K562 (cell line): ENCODE data around the gene KIAA0513. TPM values are rescaled to one million over a fixed set of nuclear protein-coding genes. Genes with fewer than 3 reads are reported as not detected.
A peak's percentile ranks its signal among the peaks of the same experiment; 100 is the strongest.

Experiments
- ATAC-seq: fragments of 200-7000 bp; cut with Tn5 transposase; 3 replicates; pipeline ENCODE4 v1.9.1; 2020; ENCODE audit warnings: moderate library complexity
- BruUV-seq: library from RNA; stranded (reverse); fragments of 400-500 nt; replicated peaks from 2 replicates; lab custom pipeline; 2021; lab: Mats Ljungman, UMichigan
- CTCF ChIA-PET: fragments of 300-600 bp; formaldehyde crosslinking; extraction: SDS; loops from one replicate; lab custom pipeline; 2021; ENCODE audit warnings: low intra/inter-chr PET ratio; lab: Yijun Ruan, JAX
- POLR2A ChIA-PET: fragments of 300-600, 350-650 bp; sonication (Branson Sonifier 250); formaldehyde crosslinking; extraction: SDS; loops from one replicate; lab custom pipeline; 2021; ENCODE audit warnings: antibody characterized with exemption, inconsistent platforms; lab: Yijun Ruan, JAX
- DNase-seq, 4 experiments: peaks; one replicate each; pipeline versions ENCODE4 v3.0.0 to v3.0.0-alpha.2; 2011 to 2018; ENCODE audit warnings: low spot score in 3 of 4, mixed read lengths in 3 of 4; ENCODE audit errors: extremely low read depth in 1 of 4
- FAIRE-seq: peaks from 2 replicates; lab custom pipeline; 2011; peaks lifted over from hg19 to GRCh38; lab: Jason Lieb, UNC
- H2AFZ ChIP-seq: 2 replicates; pipeline ENCODE4 v1.6.0; 2011; ENCODE audit warnings: low read depth, low read length, control low read depth, inconsistent platforms
- H3K27ac ChIP-seq: fragments of 200-600 bp; 3 replicates; pipeline ENCODE4 v1.8.0; 2011; ENCODE audit warnings: low read depth, mild to moderate bottlenecking, control low read depth, inconsistent platforms, low read length, moderate library complexity, mixed read lengths; ENCODE audit errors: extremely low read depth
- H3K27me3 ChIP-seq, 2 experiments: fragments of 300-600 bp in 1 of 2; 2 replicates in 1 of 2; 3 replicates in 1 of 2; pipeline versions ENCODE4 v1.6.0 to v1.8.0; 2011; ENCODE audit warnings: inconsistent platforms in 2 of 2, low read length in 2 of 2, mild to moderate bottlenecking in 1 of 2, mixed read lengths in 1 of 2, moderate library complexity in 1 of 2; ENCODE audit not compliant: control insufficient read depth in 2 of 2, insufficient read depth in 2 of 2
- H3K36me3 ChIP-seq: fragments of 300-600 bp; 3 replicates; pipeline ENCODE4 v1.8.0; 2011; ENCODE audit warnings: mild to moderate bottlenecking, low read length, inconsistent platforms; ENCODE audit not compliant: control insufficient read depth, insufficient read depth
- H3K4me1 ChIP-seq, 2 experiments: fragments of 200-600 bp in 1 of 2; replicated peaks in 1 of 2; 2 replicates in 1 of 2; 3 replicates in 1 of 2; pipeline versions ENCODE4 v1.5.1 to v1.8.0; 2011; ENCODE audit warnings: inconsistent platforms in 2 of 2, low read length in 2 of 2, mild to moderate bottlenecking in 1 of 2, mixed read lengths in 1 of 2, moderate library complexity in 1 of 2; ENCODE audit not compliant: control insufficient read depth in 2 of 2, insufficient read depth in 2 of 2
- H3K4me2 ChIP-seq: 2 replicates; pipeline ENCODE4 v1.6.1; 2011; ENCODE audit warnings: low read length, control low read depth, inconsistent platforms, mixed read lengths; ENCODE audit not compliant: insufficient read depth
- H3K4me3 ChIP-seq: fragments of 200-600 bp; sonication (generic), shearing (Covaris generic); 2 replicates; pipeline ENCODE4 v1.5.1; 2016; ENCODE audit warnings: control low read depth, inconsistent platforms
- H3K79me2 ChIP-seq: fragments of 200-600 bp; 3 replicates; pipeline ENCODE4 v1.8.0; 2011; ENCODE audit warnings: low read length, inconsistent platforms; ENCODE audit not compliant: control insufficient read depth, insufficient read depth
- H3K9ac ChIP-seq, 2 experiments: 2 replicates each; pipeline versions ENCODE4 v1.6.0 to v1.6.1; 2011; ENCODE audit warnings: low read depth in 2 of 2, low read length in 2 of 2, control low read depth in 1 of 2, inconsistent platforms in 1 of 2, mild to moderate bottlenecking in 1 of 2, mixed read lengths in 1 of 2; ENCODE audit not compliant: insufficient read depth in 1 of 2
- H3K9me1 ChIP-seq: one replicate; pipeline ENCODE4 v1.6.0; 2011; ENCODE audit warnings: inconsistent platforms, mild to moderate bottlenecking, low read length, moderate library complexity; ENCODE audit not compliant: control insufficient read depth, insufficient read depth
- H3K9me3 ChIP-seq: replicated peaks from 2 replicates; pipeline ENCODE4 v1.5.1; 2011; ENCODE audit warnings: low read depth, low read length, inconsistent platforms; ENCODE audit not compliant: control insufficient read depth, insufficient read depth
- H4K20me1 ChIP-seq: replicated peaks from 2 replicates; pipeline ENCODE4 v1.6.1; 2011; ENCODE audit warnings: low read length, inconsistent platforms, mixed read lengths; ENCODE audit not compliant: control insufficient read depth, insufficient read depth
- ARID2 ChIP-seq: fragments of 450-650 bp; IDR thresholded peaks from 2 replicates; pipeline ENCODE4 v1.6.1; 2017; ENCODE audit warnings: antibody characterized with exemption, mild to moderate bottlenecking
- ESRRA ChIP-seq: fragments of 450-650 bp; IDR thresholded peaks from 2 replicates; pipeline ENCODE4 v1.6.1; 2014; ENCODE audit warnings: low read depth, mild to moderate bottlenecking, moderate library complexity, borderline replicate concordance
- GABPB1 ChIP-seq: sonication (generic); formaldehyde crosslinking; IDR thresholded peaks from 2 replicates; pipeline ENCODE4 v1.8.0; 2022; ENCODE audit warnings: mild to moderate bottlenecking, missing genetic modification reagents
- GATAD2A ChIP-seq: fragments of 450-650 bp; IDR thresholded peaks from 2 replicates; pipeline ENCODE4 v1.6.1; 2017
- GTF2F1 ChIP-seq: IDR thresholded peaks from 2 replicates; pipeline ENCODE4 v1.6.1; 2011; ENCODE audit warnings: low read depth, low read length, improper control_type of control experiment
- RAD51 ChIP-seq: fragments of 450-650 bp; IDR thresholded peaks from 2 replicates; pipeline ENCODE4 v1.7.1; 2016; ENCODE audit warnings: low read depth, mild to moderate bottlenecking, borderline replicate concordance
- TAF9B ChIP-seq: fragments of 450-650 bp; IDR thresholded peaks from 2 replicates; pipeline ENCODE4 v1.6.1; 2018; ENCODE audit warnings: mild to moderate bottlenecking; ENCODE audit not compliant: partially characterized antibody
- TSC22D4 ChIP-seq: fragments of 450-650 bp; IDR thresholded peaks from 2 replicates; pipeline ENCODE4 v1.6.1; 2016; ENCODE audit warnings: missing genetic modification characterization, missing biosample characterization, control low read depth
- ZNF23 ChIP-seq: fragments of 250-450 bp; sonication (Bioruptor Pico); IDR thresholded peaks from 2 replicates; pipeline ENCODE4 v1.4.0; 2020; ENCODE audit warnings: mild to moderate bottlenecking
- ZNF239 ChIP-seq: fragments of 250-450 bp; sonication (Bioruptor Pico); IDR thresholded peaks from 2 replicates; pipeline ENCODE4 v1.4.0; 2020; ENCODE audit warnings: mild to moderate bottlenecking
- ZNF431 ChIP-seq: sonication (generic); formaldehyde crosslinking; IDR thresholded peaks from 2 replicates; pipeline ENCODE4 v1.8.0; 2022; ENCODE audit warnings: mild to moderate bottlenecking, missing genetic modification reagents
- ZNF551 ChIP-seq: fragments of 250-450 bp; sonication (Bioruptor Pico); IDR thresholded peaks from 2 replicates; pipeline ENCODE4 v1.5.0; 2021; ENCODE audit warnings: mild to moderate bottlenecking, moderate library complexity
- ZNF644 ChIP-seq: fragments of 200-800 bp; sonication (Bioruptor generic); IDR thresholded peaks from 2 replicates; pipeline ENCODE4 v1.6.1; 2016; ENCODE audit warnings: low read depth, missing genetic modification characterization, missing compliant biosample characterization
- ZNF778 ChIP-seq: fragments of 450-650 bp; formaldehyde crosslinking; IDR thresholded peaks from 2 replicates; pipeline ENCODE4 v1.4.0; 2020; ENCODE audit warnings: mild to moderate bottlenecking, moderate library complexity
- WGBS: fragments of 100-300 bp; shearing (Covaris generic); methylation state at CpG from one replicate; pipeline ENCODE4 v1.1.6; 2016; ENCODE audit warnings: low coverage, mixed read lengths; ENCODE audit not compliant: insufficient coverage; ENCODE audit errors: missing lambda C conversion rate; 5-methylcytosine and 5-hydroxymethylcytosine counted together
- in situ Hi-C: fragments of 300-500 bp; cut with MboI; formaldehyde crosslinking; loops from 4 replicates; pipeline ENCODE4 v1.15.0; 2018; ENCODE audit warnings: inconsistent platforms, mixed read lengths
- intact Hi-C: fragments of 100-400 bp; cut with micrococcal nuclease; formaldehyde crosslinking; loops from 2 replicates; pipeline ENCODE4 v1.14.2; 2022
- polyA plus RNA-seq, 8 experiments: library from polyadenylated mRNA; depleted of rRNA in 4 of 8; stranded (reverse) in 5 of 8; unstranded in 3 of 8; fragments of >200 nt; fragmentation: Nextera tagmentation in 2 of 8; fragmentation: Illumina TruSeq in 1 of 8; extraction: Ambion mirVana in 2 of 8; extraction: Trizol in 1 of 8; gene quantifications; 2 replicates each; pipeline versions ENCODE4 v1.2.1 to v1.2.3, GENCODE V29; 2011 to 2014; ENCODE audit warnings: inconsistent platforms in 1 of 8, missing spikeins in 1 of 8
- total RNA-seq, 7 experiments: library from RNA; depleted of rRNA in 6 of 7; stranded (reverse); fragments of >200 nt in 6 of 7; fragmentation: Illumina TruSeq in 2 of 7; extraction: Trizol in 2 of 7; gene quantifications; 2 replicates each; pipeline versions ENCODE4 v1.2.1 to v1.2.3, GENCODE V29; 2011 to 2021; ENCODE audit warnings: low replicate concordance in 1 of 7
- TF ChIP-seq, protein P1 (sequence below): fragments of 200-800 bp; sonication (Bioruptor generic); IDR thresholded peaks from 2 replicates; pipeline ENCODE4 v1.6.1; 2017; ENCODE audit warnings: missing genetic modification characterization, missing compliant biosample characterization
- TF ChIP-seq, protein P2 (sequence below): fragments of 250-450 bp; sonication (Bioruptor Pico); IDR thresholded peaks from 2 replicates; pipeline ENCODE4 v1.5.0; 2022; ENCODE audit warnings: mild to moderate bottlenecking
- TF ChIP-seq, protein P3 (sequence below): fragments of 450-650 bp; IDR thresholded peaks from 2 replicates; pipeline ENCODE4 v1.6.1; 2017; ENCODE audit warnings: antibody characterized with exemption

KIAA0513 gene
- total and polyA plus RNA-seq, 9 of the 15 experiments (the other 6 are each of a cell fraction or from before 2014, with no cell fraction given), result 0.18 to 13.7 (median 10.2) TPM

DNA sequence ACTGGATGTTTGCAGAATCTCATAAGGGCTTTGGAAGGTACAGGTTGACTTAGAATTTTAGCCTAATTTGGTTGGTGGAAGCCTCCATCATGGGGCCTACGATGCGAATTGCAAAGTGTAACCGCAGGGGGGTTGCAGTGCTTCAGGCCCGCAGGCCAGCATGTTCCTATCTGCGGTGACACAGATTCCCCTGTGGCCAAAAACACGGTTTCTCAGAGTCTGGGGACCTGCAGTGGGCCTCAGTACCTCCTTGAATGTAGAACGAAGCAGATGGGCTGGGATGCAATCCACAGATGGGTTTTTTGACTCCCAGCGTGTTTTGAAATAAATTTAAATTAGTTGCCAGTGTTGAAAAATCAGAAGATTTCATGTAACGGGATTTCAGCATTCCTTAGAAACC is 34.7 kb downstream of the KIAA0513 start:
- H3K9me3 ChIP-seq, result no peaks in the 10 kb centered on the region
- no peak overlapping the region for H3K27ac ChIP-seq
- H4K20me1 ChIP-seq, result peaks cover 14% of the 10 kb centered on the region
- H3K9me1 ChIP-seq, result no peaks in the 10 kb centered on the region
- H2AFZ ChIP-seq, result no peak overlapping the region
- no TSS peak for BruUV-seq
- peak overlapping the region in 1 of 2 experiments; percentile 12; a peak in 1 of 4 replicates for H3K9ac ChIP-seq
- CTCF ChIA-PET, result interaction anchor here (0.6 kb wide), 1 partner anchor 26 kb away, joined by 3 read pairs; no protein-coding TSS in a partner anchor
- H3K4me2 ChIP-seq, result no peak overlapping the region
- in situ Hi-C loops, result no loop called here
- TF ChIP-seq, protein P1, sequence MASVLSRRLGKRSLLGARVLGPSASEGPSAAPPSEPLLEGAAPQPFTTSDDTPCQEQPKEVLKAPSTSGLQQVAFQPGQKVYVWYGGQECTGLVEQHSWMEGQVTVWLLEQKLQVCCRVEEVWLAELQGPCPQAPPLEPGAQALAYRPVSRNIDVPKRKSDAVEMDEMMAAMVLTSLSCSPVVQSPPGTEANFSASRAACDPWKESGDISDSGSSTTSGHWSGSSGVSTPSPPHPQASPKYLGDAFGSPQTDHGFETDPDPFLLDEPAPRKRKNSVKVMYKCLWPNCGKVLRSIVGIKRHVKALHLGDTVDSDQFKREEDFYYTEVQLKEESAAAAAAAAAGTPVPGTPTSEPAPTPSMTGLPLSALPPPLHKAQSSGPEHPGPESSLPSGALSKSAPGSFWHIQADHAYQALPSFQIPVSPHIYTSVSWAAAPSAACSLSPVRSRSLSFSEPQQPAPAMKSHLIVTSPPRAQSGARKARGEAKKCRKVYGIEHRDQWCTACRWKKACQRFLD (CRISPR knock-in tag), result no peak
- no peak for TF ChIP-seq GTF2F1
- TF ChIP-seq, protein P2, sequence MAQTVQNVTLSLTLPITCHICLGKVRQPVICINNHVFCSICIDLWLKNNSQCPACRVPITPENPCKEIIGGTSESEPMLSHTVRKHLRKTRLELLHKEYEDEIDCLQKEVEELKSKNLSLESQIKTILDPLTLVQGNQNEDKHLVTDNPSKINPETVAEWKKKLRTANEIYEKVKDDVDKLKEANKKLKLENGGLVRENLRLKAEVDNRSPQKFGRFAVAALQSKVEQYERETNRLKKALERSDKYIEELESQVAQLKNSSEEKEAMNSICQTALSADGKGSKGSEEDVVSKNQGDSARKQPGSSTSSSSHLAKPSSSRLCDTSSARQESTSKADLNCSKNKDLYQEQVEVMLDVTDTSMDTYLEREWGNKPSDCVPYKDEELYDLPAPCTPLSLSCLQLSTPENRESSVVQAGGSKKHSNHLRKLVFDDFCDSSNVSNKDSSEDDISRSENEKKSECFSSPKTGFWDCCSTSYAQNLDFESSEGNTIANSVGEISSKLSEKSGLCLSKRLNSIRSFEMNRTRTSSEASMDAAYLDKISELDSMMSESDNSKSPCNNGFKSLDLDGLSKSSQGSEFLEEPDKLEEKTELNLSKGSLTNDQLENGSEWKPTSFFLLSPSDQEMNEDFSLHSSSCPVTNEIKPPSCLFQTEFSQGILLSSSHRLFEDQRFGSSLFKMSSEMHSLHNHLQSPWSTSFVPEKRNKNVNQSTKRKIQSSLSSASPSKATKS, result no peak
- no peak for TF ChIP-seq ZNF239 (CRISPR knock-in tag)
- TF ChIP-seq ZNF551 (CRISPR knock-in tag), result no peak
- no peak for TF ChIP-seq RAD51
- TF ChIP-seq ZNF431 (CRISPR knock-in tag), result no peak
- no peak for TF ChIP-seq ARID2
- TF ChIP-seq, protein P3, sequence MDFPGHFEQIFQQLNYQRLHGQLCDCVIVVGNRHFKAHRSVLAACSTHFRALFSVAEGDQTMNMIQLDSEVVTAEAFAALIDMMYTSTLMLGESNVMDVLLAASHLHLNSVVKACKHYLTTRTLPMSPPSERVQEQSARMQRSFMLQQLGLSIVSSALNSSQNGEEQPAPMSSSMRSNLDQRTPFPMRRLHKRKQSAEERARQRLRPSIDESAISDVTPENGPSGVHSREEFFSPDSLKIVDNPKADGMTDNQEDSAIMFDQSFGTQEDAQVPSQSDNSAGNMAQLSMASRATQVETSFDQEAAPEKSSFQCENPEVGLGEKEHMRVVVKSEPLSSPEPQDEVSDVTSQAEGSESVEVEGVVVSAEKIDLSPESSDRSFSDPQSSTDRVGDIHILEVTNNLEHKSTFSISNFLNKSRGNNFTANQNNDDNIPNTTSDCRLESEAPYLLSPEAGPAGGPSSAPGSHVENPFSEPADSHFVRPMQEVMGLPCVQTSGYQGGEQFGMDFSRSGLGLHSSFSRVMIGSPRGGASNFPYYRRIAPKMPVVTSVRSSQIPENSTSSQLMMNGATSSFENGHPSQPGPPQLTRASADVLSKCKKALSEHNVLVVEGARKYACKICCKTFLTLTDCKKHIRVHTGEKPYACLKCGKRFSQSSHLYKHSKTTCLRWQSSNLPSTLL, result no peak
- TF ChIP-seq GABPB1, result no peak
- TF ChIP-seq ESRRA, result no peak
- TF ChIP-seq ZNF644 (tag), result no peak
- no peak for TF ChIP-seq TAF9B
- TF ChIP-seq ZNF778 (CRISPR knock-in tag), result no peak
- no peak for TF ChIP-seq TSC22D4 (tag)
- no peak for TF ChIP-seq GATAD2A
- no peak for TF ChIP-seq ZNF23
- TF ChIP-seq, all 486 proteins: peak for 0
- no peak for ATAC-seq
- 57% methylated on average over 9 of the region's 9 CpGs for WGBS
- no peak overlapping the region for H3K4me3 ChIP-seq
- peaks cover 5 to 9% of the 10 kb centered on the region in 2 experiments; a peak in 4 of 5 replicates for H3K4me1 ChIP-seq
- DNase-seq, result no peak
- no peaks in the 10 kb centered on the region; the same call in 2 of the 3 replicates for H3K79me2 ChIP-seq
- no peak for FAIRE-seq
- intact Hi-C loops, result no loop called here
- H3K36me3 ChIP-seq, result peaks cover 22% of the 10 kb centered on the region; the same call in 2 of the 3 replicates
- no peaks in the 10 kb centered on the region for H3K27me3 ChIP-seq
- POLR2A ChIA-PET, result interaction anchor here (0.8 kb wide), 1 partner anchor 51 kb away, joined by 6 read pairs; the partner anchor contains the start of gene ZDHHC7
